HT1080 (cell line): ENCODE measurements around the gene PAOX. TPM values are rescaled to one million over a fixed set of nuclear protein-coding genes. Genes with fewer than 3 reads are reported as not detected.
A peak's percentile ranks its signal among the peaks of the same experiment; 100 is the strongest.

ENCODE experiments used
- DNase-seq: peaks from one replicate; pipeline ENCODE4 v3.0.0-alpha.2; 2015; ENCODE audit warnings: low read depth
- polyA plus RNA-seq, 2 experiments: library from polyadenylated mRNA; depleted of rRNA; stranded (reverse); fragments of >200 nt; gene quantifications; 2 replicates each; pipeline ENCODE4 v1.2.3, GENCODE V29; 2015
- total RNA-seq: library from RNA; depleted of rRNA; stranded (reverse); fragments of >200 nt; shearing (Covaris generic); gene quantifications from 2 replicates; pipeline ENCODE4 v1.2.3, GENCODE V29; 2014; rRNA removed

The PAOX gene
- total RNA-seq = 0.43 and 0.70 TPM in 2 replicates
- polyA plus RNA-seq (2015; cell fraction: cytosol; rRNA removed) = 0.69 and 1.1 TPM in 2 replicates
- 2.1 and 2.2 TPM in 2 replicates for polyA plus RNA-seq (2015; cell fraction: nucleus; rRNA removed)

DNA sequence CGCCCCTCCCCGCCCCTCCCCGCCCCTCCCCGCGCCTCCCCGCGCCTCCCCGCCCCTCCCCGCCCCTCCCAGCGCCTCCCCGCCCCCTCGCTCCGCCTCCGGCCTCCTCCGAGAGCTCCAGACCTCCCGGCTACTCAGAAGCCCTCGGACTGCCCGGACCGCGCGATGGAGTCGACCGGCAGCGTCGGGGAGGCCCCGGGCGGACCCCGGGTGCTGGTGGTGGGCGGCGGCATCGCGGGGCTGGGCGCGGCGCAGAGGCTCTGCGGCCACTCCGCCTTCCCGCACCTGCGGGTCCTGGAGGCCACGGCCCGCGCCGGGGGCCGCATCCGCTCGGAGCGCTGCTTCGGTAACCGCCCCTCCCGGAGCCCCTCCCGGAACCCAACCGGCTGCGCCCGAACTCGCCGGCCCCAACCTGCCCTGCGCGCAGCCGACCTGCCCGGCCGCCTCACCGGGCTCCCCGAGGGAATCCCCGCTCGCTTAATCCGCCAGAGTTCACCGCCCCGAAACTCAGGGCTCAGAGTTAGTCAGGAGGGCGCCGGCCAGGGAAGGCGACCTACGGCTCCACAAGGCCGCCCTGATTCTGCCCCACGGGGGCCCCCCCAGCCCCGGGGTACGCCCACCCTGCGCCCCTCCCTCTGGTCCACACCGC, at the start of gene PAOX:
Gene PAOX, plus strand, starts transcription at position 111 of the 649 bp plus-strand sequence. Its CDS starts 55 bp downstream, at position 166.
- no peak for DNase-seq

DNA sequence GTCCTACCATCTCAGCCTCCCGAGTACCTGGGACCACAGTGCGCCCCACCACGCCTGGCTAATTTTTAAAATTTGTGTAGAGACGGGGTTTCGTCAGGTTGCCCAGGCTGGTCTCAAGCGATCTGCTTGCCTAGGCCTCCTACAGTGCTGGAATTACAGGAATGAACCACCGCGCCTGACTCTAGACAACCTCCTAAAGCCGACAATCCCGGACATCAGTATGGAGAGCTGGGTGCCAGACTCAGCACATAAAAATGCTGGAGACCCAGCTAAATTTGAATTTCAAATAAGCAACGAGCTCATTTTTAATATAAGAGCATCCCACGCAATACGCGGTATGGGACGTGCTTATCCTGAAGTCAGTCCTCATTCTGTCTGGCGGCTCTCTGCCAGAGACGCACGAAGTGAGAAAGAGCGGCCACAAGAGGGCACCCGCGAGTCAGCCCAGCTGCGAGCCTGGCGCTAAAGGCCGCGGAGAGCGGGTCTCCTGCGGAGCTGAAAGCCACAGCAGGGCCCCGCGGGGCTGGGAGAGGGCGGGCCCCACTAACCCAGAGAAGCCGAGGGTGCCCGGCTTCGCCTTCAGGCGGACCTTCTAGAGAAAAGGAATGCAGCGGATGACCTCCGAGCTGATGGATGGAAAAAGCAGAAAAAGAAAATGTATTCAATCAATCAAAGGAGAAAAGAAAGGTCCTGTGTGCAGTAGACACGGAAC, 49.4 kb upstream of the PAOX start:
- DNase-seq = peak; percentile 78

- DNase-seq = no peak
Measured at GRCh38 chr10:133332936-133333699, 45.9 kb upstream of the PAOX start.

GRCh38 chr10:133334503-133335245, 44.4 kb upstream of the PAOX start:
- DNase-seq = no peak

- DNase-seq = no peak
Measured at GRCh38 chr10:133335246-133336117, 43.6 kb upstream of the PAOX start.

DNA sequence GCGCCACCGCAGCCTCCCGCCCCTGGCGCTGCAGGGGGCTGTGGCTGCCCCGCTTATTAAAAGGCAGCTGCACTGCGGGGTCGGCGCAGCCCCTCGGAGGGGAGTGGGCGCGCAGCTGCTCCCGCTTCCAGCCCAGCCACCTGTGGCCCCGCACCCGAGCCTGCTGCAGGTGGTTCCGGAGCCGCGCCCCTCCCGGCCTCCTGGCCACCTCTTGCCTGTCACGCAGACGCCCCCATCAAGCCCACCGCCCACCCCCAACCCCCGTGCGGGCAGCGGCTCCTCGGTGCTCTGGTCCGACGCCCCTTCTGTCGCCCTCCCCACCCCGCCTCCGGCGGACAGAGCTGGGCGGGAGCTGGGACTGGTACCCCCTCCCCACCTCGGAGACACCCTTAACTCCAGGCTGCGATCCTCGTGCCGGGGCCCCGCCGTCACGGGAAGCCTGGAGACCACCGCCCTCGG, 42.9 kb upstream of the PAOX start:
- no peak for DNase-seq

DNA sequence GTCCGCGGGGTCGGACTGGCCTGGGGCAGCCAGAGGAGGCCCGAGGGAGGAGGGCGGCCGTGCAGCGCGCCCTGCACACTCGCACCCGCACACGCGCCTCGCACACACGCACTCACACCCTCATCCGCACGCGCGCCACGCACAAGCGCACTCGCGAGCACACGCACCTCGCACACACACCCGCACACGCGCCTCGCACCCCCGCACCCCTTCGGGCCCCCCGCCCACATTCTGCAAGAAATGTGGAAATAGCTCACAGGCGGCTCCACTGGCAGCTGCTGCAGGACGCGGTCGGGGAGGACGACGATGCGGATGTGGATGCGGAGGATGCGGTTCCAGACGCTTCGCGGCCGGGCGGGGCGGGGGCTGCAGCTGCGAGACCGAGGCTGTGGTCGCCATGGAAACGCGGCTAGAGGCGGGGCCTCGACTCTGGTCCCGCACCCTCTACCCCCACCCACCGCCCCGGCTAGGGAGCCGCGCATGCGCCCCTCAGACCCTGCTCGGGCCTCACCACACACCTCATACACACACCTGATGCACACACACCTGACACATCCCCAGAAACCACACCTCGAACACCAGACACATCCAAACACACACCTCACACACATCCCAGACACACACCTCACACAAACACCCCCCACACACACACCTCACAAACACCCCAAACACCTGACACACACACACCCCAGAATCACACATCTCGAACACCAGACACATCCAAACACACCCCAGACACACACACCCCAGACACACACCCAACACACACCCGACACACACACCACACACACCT, 42.3 kb upstream of the PAOX start, which contains the start of gene CALY:
Gene CALY, minus strand, starts transcription at position 320 of the 793 bp plus-strand sequence. CDS start 7,907 bp downstream, outside the sequence.
- DNase-seq = no peak

DNA sequence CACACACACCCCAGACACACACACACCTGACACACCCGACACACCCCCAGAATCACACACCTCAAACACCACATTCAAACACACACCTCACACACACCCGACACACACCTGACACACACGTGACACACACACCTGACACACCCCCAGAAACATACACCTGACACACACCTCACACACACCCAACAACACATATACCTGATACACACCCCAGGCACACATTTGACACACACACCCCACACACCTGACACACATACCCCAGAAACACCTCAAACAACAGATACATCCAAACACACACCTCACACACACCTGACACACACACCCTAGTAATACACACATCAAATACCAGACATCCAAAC, 41.7 kb upstream of the PAOX start:
- DNase-seq = no peak

- DNase-seq = no peak
Measured at GRCh38 chr10:133338080-133339071, 40.7 kb upstream of the PAOX start.

- no peak for DNase-seq
Measured at GRCh38 chr10:133339708-133340380, 39.2 kb upstream of the PAOX start.

DNA sequence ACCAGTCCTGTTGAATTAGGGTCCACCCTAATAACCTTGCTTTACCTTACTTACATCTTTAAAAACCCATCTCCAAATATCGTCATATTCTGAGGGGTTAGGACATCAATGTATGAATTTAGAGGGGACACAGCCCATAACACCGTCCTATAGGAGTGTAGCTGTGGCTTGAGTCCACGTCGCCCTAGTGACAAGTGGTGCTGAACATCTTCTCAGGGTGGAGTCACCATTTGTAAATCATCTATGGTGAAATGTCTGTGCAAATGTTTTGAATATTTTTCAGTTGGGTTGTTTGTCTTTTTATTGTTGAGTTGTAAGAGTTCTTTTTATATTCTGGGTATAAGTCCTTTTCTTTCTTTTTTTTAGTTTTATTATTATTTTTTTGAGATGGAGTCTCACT, 37.1 kb upstream of the PAOX start:
- no peak for DNase-seq

- DNase-seq = no peak
Measured at GRCh38 chr10:133342942-133343341, 36.1 kb upstream of the PAOX start.

DNA sequence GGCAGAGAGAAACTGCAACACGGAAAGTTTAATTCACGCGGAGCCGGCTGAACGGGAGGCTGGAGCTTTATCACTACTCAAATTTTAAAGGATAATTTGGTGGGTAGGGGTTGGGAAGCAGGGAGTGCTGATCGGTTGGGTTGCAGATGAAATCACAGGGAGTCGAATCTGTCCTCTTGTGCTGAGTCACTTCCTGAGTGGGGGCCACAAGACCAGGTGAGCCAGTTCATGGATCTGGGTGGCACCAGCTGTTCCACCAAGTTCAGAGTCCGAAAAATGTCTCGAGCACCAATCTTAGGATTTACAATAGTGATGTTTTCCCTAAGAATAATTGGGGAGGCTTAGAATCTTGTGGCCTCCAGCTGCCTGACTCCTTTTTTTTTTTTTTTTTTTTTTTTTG, 35.5 kb upstream of the PAOX start:
- DNase-seq = peak; percentile 34

GRCh38 chr10:133344236-133344635, 34.8 kb upstream of the PAOX start:
- DNase-seq = no peak

GRCh38 chr10:133346413-133346812, 32.6 kb upstream of the PAOX start:
- DNase-seq = no peak

DNA sequence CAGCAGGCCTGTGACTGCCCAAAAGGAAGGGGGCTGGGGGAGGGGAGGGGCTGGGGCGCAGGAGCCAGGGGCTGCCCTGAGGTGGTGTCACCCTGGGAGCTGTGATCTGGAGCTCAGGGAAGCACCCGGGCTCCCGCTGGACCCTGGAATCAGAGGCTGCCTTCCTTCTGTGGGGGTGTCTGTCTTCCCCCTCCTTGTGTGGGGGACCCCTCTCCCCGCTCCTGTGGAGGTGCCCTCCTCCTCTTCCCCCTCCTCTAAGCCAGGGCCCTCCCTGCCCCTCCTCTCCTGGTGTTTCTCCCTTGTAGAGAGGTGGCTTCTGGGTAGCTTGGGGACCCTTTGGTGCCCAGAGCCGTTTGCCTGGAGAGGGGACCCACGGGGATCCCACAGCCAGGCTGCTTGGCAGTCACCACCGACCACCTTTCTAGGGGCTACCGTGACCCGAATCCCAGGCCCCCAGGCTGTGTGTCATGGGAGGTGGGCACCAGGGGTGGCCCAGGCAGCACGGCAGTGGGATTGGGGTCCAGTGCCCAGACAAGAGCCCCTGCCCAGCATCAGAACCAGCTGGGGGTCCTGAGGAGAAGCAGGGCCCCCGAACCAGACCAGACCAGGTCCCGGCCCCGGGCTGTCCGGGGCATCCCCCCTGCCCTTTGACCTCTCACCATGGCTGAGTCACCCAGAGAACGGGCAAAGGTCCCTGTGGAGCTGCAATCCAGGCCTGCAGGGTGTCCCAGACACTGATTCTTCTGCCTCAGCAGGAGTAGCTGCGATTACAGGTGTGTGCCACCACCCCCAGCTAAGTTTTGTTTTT, 31.1 kb upstream of the PAOX start:
- DNase-seq = no peak

DNA sequence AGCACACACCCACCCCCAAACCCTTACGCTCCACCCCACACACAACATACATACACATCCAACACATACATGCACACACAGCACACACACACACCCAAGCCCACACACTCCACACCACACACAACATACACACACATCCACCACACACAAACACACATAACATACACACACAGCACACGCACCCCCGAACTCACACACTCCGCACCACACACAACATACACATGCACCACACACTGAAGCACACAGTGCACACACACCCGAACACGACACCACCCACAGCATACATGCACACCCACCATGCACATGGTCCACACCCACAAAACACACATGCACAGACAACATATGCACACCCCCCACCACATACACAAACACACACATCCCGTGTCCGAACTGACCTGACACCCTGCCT, 29.9 kb upstream of the PAOX start:
- no peak for DNase-seq
